ENCODE data around the gene ZKSCAN2.

Gene ZKSCAN2

DNA sequence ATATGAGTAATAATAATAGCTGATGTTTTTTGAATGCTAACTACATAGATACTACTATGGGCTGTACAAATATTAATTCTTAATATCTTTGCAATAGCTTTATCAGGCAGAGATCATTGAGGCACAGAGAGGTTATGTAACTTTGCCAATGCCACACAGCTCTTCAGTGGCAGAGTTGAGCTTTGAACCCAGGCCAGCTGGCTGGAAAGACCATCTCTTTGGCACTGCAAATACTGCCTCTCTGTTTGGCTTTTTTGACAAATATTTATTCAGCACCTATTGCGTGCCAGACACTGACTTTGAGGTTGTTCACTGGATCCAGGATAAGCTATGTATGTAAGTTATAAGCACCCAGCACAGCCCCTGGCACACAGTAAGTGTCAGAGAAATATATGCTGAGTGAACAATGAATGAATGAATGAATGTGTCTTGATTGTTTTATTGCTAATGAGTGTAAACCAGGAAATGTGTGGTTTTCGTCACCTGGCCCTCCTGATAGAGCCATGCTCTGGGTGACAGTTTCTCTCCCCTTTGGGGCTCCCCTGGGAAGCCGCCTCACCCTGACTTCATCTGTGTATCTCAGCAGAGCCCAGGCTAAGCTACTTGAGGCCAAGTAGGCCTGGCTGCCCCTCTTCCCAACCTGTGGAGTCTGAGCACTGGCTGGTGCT lies 38.4 kb downstream of the ZKSCAN2 start:
- Histone ChIP-seq H3K9me3 (replicated peaks in 1 of 2; ENCODE audit: control insufficient read depth in 2 of 2, insufficient read depth in 1 of 2, low read depth in 1 of 2, low read length in 2 of 2) (no peaks in the 10 kb centered on the region), H4K8ac (ENCODE audit: low read depth, low read length) (no peak overlapping the region), H2BK5ac (ENCODE audit: low read length) (no peak overlapping the region), H3K36me3 (replicated peaks in 1 of 2; ENCODE audit: control insufficient read depth in 2 of 2, insufficient read depth in 2 of 2, low read length in 2 of 2) (no peaks in the 10 kb centered on the region), H2BK120ac (ENCODE audit: low read depth, low read length) (no peak overlapping the region), H2BK12ac (ENCODE audit: low read length) (no peak overlapping the region), H3K4ac (ENCODE audit: low read length) (no peak overlapping the region), H3K4me1 (ENCODE audit: control insufficient read depth in 2 of 2, insufficient read depth in 1 of 2, low read depth in 1 of 2, low read length in 2 of 2) (no peaks in the 10 kb centered on the region), H3K14ac (ENCODE audit: low read length) (no peak overlapping the region), H3K4me3 (ENCODE audit: low read length in 2 of 2) (no peak overlapping the region), H3K4me2 (ENCODE audit: insufficient read depth, low read length, poor library complexity, severe bottlenecking) (no peak overlapping the region), H2BK15ac (ENCODE audit: low read length) (no peak overlapping the region), H3K27me3 (ENCODE audit: control insufficient read depth in 3 of 3, insufficient read depth in 3 of 3, low read depth in 1 of 3, low read length in 3 of 3) (peaks cover 0 to 8% (median 0%) of the 10 kb centered on the region in 3 experiments), H3K79me1 (ENCODE audit: low read depth, low read length) (peaks cover 1% of the 10 kb centered on the region), H4K91ac (ENCODE audit: low read depth, low read length, poor library complexity) (no peak overlapping the region), H3K27ac (replicated peaks; ENCODE audit: low read length) (no peak overlapping the region), H2AFZ (ENCODE audit: low read length) (no peak overlapping the region), H2AK5ac (ENCODE audit: low read depth, low read length) (no peak overlapping the region), H3K9ac (ENCODE audit: low read depth, low read length, poor library complexity) (no peak overlapping the region), H3K18ac (ENCODE audit: low read length) (no peak overlapping the region), H3K23ac (ENCODE audit: low read depth, low read length, poor library complexity) (no peak overlapping the region)
- no peak for DNase-seq (ENCODE audit: low spot score)
- WGBS, 2 donors (ENCODE audit: extremely low coverage in 2 of 2, insufficient read length in 2 of 2, insufficient replicate concordance in 1 of 2) = no CpG with 5 or more reads among the region's 3 CpGs

DNA sequence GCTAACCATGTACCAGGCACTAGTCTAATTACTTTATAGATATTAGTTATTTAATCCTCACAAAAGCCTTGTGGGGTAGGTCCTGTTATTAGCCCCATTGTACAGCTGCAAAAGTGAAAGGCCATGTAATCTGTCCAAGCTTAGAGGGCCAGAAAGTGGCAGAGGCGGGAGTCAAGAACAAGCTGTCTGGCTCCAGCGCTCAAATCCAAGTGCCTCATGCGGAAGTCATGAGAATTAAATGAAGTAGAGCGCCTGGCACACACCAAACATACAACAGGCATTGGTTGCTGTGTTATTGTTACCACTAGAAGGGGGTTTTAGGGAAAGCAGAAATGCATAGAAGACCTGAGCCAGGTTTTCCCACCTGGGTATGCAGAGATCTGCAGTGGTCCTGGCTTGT lies 39.7 kb downstream of the ZKSCAN2 start:
- H2BK5ac ChIP-seq (ENCODE audit: low read length) = no peak overlapping the region
- no peak overlapping the region for H2BK120ac ChIP-seq (ENCODE audit: low read depth, low read length)
- no peak overlapping the region for H3K9ac ChIP-seq (ENCODE audit: low read depth, low read length, poor library complexity)
- no peak overlapping the region for H2BK12ac ChIP-seq (ENCODE audit: low read length)
- no peak overlapping the region for H3K18ac ChIP-seq (ENCODE audit: low read length)
- H3K79me1 ChIP-seq (ENCODE audit: low read depth, low read length) = peaks cover 1% of the 10 kb centered on the region
- no peaks in the 10 kb centered on the region for H3K4me1 ChIP-seq (ENCODE audit: control insufficient read depth in 2 of 2, insufficient read depth in 1 of 2, low read depth in 1 of 2, low read length in 2 of 2)
- H3K14ac ChIP-seq (ENCODE audit: low read length) = no peak overlapping the region
- H4K91ac ChIP-seq (ENCODE audit: low read depth, low read length, poor library complexity) = no peak overlapping the region
- H3K23ac ChIP-seq (ENCODE audit: low read depth, low read length, poor library complexity) = no peak overlapping the region
- H2BK15ac ChIP-seq (ENCODE audit: low read length) = no peak overlapping the region
- no peaks in the 10 kb centered on the region for H3K36me3 ChIP-seq (replicated peaks in 1 of 2; ENCODE audit: control insufficient read depth in 2 of 2, insufficient read depth in 2 of 2, low read length in 2 of 2)
- H2AK5ac ChIP-seq (ENCODE audit: low read depth, low read length) = no peak overlapping the region
- H3K4ac ChIP-seq (ENCODE audit: low read length) = no peak overlapping the region
- H3K9me3 ChIP-seq (replicated peaks in 1 of 2; ENCODE audit: control insufficient read depth in 2 of 2, insufficient read depth in 1 of 2, low read depth in 1 of 2, low read length in 2 of 2) = no peaks in the 10 kb centered on the region
- no peak overlapping the region for H3K27ac ChIP-seq (replicated peaks; ENCODE audit: low read length)
- no peak for DNase-seq (ENCODE audit: low spot score)
- no peak overlapping the region for H3K4me3 ChIP-seq (ENCODE audit: low read length in 2 of 2)
- no peak overlapping the region for H3K4me2 ChIP-seq (ENCODE audit: insufficient read depth, low read length, poor library complexity, severe bottlenecking)
- peaks cover 0 to 8% (median 0%) of the 10 kb centered on the region in 3 experiments for H3K27me3 ChIP-seq (ENCODE audit: control insufficient read depth in 3 of 3, insufficient read depth in 3 of 3, low read depth in 1 of 3, low read length in 3 of 3)
- H4K8ac ChIP-seq (ENCODE audit: low read depth, low read length) = no peak overlapping the region
- WGBS, 2 donors (ENCODE audit: extremely low coverage in 2 of 2, insufficient read length in 2 of 2, insufficient replicate concordance in 1 of 2) = no CpG with 5 or more reads among the region's 4 CpGs
- H2AFZ ChIP-seq (ENCODE audit: low read length) = no peak overlapping the region

- Histone ChIP-seq H3K9ac (ENCODE audit: low read depth, low read length, poor library complexity) (no peak overlapping the region), H3K14ac (ENCODE audit: low read length) (peak overlapping the region; percentile 76), H3K27ac (replicated peaks; ENCODE audit: low read length) (no peak overlapping the region), H2BK15ac (ENCODE audit: low read length) (no peak overlapping the region), H2BK5ac (ENCODE audit: low read length) (no peak overlapping the region), H4K8ac (ENCODE audit: low read depth, low read length) (no peak overlapping the region), H3K4me1 (ENCODE audit: control insufficient read depth in 2 of 2, insufficient read depth in 1 of 2, low read depth in 1 of 2, low read length in 2 of 2) (no peaks in the 10 kb centered on the region), H4K91ac (ENCODE audit: low read depth, low read length, poor library complexity) (no peak overlapping the region), H3K23ac (ENCODE audit: low read depth, low read length, poor library complexity) (peak overlapping the region; percentile 88), H3K79me1 (ENCODE audit: low read depth, low read length) (peaks cover 1% of the 10 kb centered on the region), H2BK12ac (ENCODE audit: low read length) (no peak overlapping the region), H3K4me3 (ENCODE audit: low read length in 2 of 2) (no peak overlapping the region), H3K4me2 (ENCODE audit: insufficient read depth, low read length, poor library complexity, severe bottlenecking) (no peak overlapping the region), H3K27me3 (ENCODE audit: control insufficient read depth in 3 of 3, insufficient read depth in 3 of 3, low read depth in 1 of 3, low read length in 3 of 3) (peaks cover 0 to 8% (median 0%) of the 10 kb centered on the region in 3 experiments), H3K36me3 (replicated peaks in 1 of 2; ENCODE audit: control insufficient read depth in 2 of 2, insufficient read depth in 2 of 2, low read length in 2 of 2) (no peaks in the 10 kb centered on the region), H2AFZ (ENCODE audit: low read length) (no peak overlapping the region), H2BK120ac (ENCODE audit: low read depth, low read length) (no peak overlapping the region), H3K18ac (ENCODE audit: low read length) (no peak overlapping the region), H2AK5ac (ENCODE audit: low read depth, low read length) (no peak overlapping the region), H3K4ac (ENCODE audit: low read length) (no peak overlapping the region), H3K9me3 (replicated peaks in 1 of 2; ENCODE audit: control insufficient read depth in 2 of 2, insufficient read depth in 1 of 2, low read depth in 1 of 2, low read length in 2 of 2) (no peaks in the 10 kb centered on the region)
- no CpG with 5 or more reads among the region's 17 CpGs for WGBS, 2 donors (ENCODE audit: extremely low coverage in 2 of 2, insufficient read length in 2 of 2, insufficient replicate concordance in 1 of 2)
- DNase-seq (ENCODE audit: low spot score) = no peak
Observed at GRCh38 chr16:25217112-25217511, 40.5 kb downstream of the ZKSCAN2 start.

DNA sequence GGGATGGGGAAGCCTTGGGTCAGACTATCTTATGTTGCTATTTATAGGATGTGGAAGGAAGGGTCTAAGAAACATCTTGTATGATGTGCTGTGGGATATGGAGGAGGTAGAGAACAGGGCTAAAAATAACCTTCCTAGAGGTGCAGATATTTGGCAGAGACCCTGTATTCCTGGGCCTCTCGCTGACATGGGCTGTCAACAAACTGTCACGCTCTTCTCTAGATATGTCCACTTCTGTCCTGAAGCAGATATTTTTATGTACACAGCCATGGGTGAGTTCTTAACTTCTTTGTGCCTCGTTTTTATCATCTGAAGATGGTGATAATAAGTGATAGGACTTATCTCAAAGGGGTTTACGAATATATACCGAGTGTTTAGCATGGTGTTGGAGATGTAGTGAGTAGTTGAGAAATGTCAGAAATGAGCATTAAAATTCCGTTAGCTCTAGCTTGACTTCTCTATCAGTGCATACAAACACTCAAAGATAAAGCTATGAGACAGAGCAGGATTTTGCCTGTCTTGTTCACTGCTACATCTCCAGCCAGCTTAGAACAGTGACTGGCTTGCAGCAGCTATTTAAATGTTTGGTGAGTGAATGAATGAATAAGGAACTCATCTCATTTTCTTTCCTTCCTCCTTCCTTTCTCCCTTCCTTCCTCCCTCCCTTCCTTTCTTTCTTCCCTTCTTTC lies 43.8 kb downstream of the ZKSCAN2 start:
- no peak overlapping the region for H2AK5ac ChIP-seq (ENCODE audit: low read depth, low read length)
- H3K9ac ChIP-seq (ENCODE audit: low read depth, low read length, poor library complexity) = no peak overlapping the region
- H3K23ac ChIP-seq (ENCODE audit: low read depth, low read length, poor library complexity) = no peak overlapping the region
- no peak overlapping the region for H3K4ac ChIP-seq (ENCODE audit: low read length)
- H3K14ac ChIP-seq (ENCODE audit: low read length) = no peak overlapping the region
- no peak overlapping the region for H2AFZ ChIP-seq (ENCODE audit: low read length)
- H3K4me2 ChIP-seq (ENCODE audit: insufficient read depth, low read length, poor library complexity, severe bottlenecking) = no peak overlapping the region
- no peak overlapping the region for H3K18ac ChIP-seq (ENCODE audit: low read length)
- H3K36me3 ChIP-seq (replicated peaks in 1 of 2; ENCODE audit: control insufficient read depth in 2 of 2, insufficient read depth in 2 of 2, low read length in 2 of 2) = no peaks in the 10 kb centered on the region
- no peak overlapping the region for H4K8ac ChIP-seq (ENCODE audit: low read depth, low read length)
- H4K91ac ChIP-seq (ENCODE audit: low read depth, low read length, poor library complexity) = no peak overlapping the region
- no peak overlapping the region for H3K4me3 ChIP-seq (ENCODE audit: low read length in 2 of 2)
- peaks cover 1% of the 10 kb centered on the region for H3K79me1 ChIP-seq (ENCODE audit: low read depth, low read length)
- no peaks in the 10 kb centered on the region for H3K9me3 ChIP-seq (replicated peaks in 1 of 2; ENCODE audit: control insufficient read depth in 2 of 2, insufficient read depth in 1 of 2, low read depth in 1 of 2, low read length in 2 of 2)
- H3K4me1 ChIP-seq (ENCODE audit: control insufficient read depth in 2 of 2, insufficient read depth in 1 of 2, low read depth in 1 of 2, low read length in 2 of 2) = no peaks in the 10 kb centered on the region
- no CpG with 5 or more reads among the region's 6 CpGs for WGBS, 2 donors (ENCODE audit: extremely low coverage in 2 of 2, insufficient read length in 2 of 2, insufficient replicate concordance in 1 of 2)
- no peak overlapping the region for H2BK5ac ChIP-seq (ENCODE audit: low read length)
- no peak overlapping the region for H2BK15ac ChIP-seq (ENCODE audit: low read length)
- H2BK120ac ChIP-seq (ENCODE audit: low read depth, low read length) = no peak overlapping the region
- no peak overlapping the region for H2BK12ac ChIP-seq (ENCODE audit: low read length)
- peaks cover 0 to 8% (median 0%) of the 10 kb centered on the region in 3 experiments for H3K27me3 ChIP-seq (ENCODE audit: control insufficient read depth in 3 of 3, insufficient read depth in 3 of 3, low read depth in 1 of 3, low read length in 3 of 3)
- DNase-seq (ENCODE audit: low spot score) = no peak
- H3K27ac ChIP-seq (replicated peaks; ENCODE audit: low read length) = no peak overlapping the region
